Endometrial microvascular endothelial cells (primary cell): Measurements from ENCODE around the gene ZDHHC21. TPM values are rescaled to one million over a fixed set of nuclear protein-coding genes. Genes with fewer than 3 reads are reported as not detected.
"Not testable (repeated sequence)": the region's sequence is repeated elsewhere in the genome, so short reads cannot be mapped to it uniquely, and the experiment has no call there.

ENCODE experiments used
- in situ Hi-C: cut with HindIII; loops from 2 replicates; pipeline ENCODE4 v1.10.0; 2017; ENCODE audit warnings: low sequenced_read_pairs, low pct_unique_long_range_greater_than_20kb; ENCODE audit errors: inconsistent ontology term
- total RNA-seq: library from RNA; depleted of rRNA; stranded (reverse); fragments of >200 nt; gene quantifications from one replicate; pipeline ENCODE4 v1.2.3, GENCODE V29; 2015; ENCODE audit errors: inconsistent ontology term

ZDHHC21 gene
- total RNA-seq, 1 donor from 2014 or later: 9.8 TPM

DNA sequence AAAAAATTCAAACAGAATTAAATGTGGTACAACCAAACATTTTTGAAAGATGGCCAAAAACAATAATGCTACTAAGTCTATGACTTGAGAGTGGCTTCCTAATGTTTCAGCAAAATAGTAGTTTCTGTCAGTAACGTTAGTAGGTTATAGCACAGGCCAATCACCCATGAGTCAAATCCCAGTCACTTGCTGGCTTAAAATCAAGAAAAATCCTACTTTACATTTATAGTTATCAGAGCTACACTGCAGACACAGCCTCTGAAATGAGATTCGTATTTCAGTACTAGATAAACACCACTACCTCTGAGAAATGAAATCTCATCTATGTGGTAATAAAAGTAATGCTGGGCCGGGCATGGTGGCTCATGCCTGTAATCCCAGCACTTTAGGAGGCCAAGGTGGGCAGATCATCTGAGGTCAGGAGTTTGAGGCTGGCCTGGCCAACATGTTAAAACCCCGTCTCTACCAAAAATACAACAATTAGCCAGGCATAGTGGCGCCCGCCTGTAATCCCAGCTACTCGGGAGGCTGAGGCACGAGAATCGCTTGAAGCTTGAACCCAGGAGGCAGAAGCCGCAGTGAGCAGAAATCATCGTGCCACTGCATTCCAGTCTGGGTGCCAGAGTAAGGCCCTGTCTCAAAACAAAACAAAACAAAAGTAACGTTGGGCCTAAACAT is 6.1 kb downstream of the ZDHHC21 start:
- in situ Hi-C loops: no loop called here

- in situ Hi-C loops: no loop called here
Observed at GRCh38 chr9:14686168-14686567, 7.1 kb downstream of the ZDHHC21 start.

GRCh38 chr9:14682616-14683015 is 10.6 kb downstream of the ZDHHC21 start:
- in situ Hi-C loops: not testable (repeated sequence)

GRCh38 chr9:14678776-14679175 is 14.5 kb downstream of the ZDHHC21 start:
- in situ Hi-C loops: no loop called here

DNA sequence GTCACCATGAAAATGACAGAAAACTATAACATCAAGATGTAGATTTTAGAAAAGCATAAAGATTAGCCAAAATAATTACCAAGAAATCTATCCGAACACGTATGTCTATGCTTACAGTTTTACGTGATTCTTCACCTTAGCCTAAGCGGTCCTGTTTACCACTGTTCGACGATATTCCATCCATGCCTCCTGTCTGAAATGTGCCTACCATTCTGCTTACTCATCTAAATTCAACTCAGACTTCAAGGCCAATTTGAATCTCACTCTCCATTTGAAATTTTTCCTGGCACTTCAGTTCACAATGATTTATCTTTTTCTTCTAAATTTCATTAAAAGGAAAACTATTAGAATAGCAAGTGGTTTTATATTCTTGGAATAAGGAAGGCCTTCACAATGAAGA is 15.4 kb downstream of the ZDHHC21 start:
- in situ Hi-C loops: no loop called here

DNA sequence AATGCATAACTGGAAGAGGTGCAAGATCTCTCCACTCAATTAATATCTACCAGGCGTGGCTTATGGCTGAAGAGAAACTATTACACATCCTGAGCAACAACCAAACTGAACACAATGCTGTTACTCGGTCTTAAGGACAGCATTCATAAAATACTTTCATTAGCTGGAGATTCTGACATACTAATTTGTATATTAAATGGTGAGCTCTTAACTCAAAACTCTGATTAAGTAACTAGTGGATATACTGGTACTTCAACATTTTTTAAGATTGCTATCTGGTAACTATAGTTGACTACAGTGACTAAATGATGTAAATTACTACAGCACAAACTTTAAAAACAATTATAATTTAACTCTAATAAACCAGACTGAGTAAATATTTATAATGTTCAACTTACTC is 15.8 kb downstream of the ZDHHC21 start:
- in situ Hi-C loops: no loop called here

DNA sequence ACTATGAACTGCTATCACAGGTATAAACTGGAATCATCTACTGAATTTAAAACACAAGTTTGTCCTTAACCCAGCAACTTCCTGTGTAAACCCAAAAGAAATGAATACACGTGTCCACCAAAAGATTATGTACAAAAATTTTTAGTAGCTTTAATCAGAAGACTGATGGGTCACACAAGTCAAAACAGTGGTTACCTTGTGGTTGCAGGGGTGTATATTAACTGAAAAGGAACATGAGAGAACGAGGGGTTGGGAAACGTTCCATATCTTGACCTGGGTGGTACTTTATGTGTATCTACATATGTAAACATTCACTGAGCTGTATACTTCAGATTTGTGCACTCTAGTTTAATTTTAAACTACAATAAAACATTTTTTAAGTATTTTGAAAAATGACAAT is 18.6 kb downstream of the ZDHHC21 start:
- in situ Hi-C loops: no loop called here

DNA sequence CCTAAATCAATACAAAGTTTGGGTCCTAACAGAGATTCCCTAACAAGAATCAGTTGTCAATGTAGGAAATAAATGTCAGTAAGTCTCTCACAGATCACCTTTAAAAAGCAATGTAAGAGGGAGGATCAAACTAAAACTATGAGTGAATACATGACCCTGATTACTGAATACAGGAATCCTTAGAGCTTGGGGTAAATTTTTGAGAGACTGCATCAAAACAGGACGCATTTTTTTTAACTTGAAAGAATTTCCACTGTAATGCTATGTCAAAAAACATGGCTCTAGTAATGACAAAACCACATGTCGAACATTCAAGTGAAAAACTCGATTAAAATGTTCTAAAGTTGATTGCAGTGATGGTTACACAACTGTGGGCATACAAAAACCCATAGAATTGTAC is 21.9 kb downstream of the ZDHHC21 start:
- in situ Hi-C loops: no loop called here

DNA sequence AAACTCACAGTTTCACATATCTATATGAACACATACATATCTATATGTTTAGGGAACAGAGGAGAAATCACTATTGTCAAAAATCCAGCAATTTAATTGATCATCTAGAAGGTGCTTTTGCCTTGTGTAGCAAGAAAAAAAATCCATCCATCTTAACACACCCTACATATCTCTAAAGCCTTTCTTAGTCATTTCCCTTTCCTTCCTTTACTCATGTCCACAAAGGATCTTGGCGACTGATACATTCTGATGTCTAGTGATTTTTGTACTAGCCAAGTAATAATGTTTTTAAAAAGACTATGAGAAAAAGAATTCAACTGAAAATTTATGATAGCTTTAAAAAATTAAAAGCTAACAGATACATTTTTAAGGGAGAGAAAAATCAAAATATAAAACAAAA is 22.5 kb downstream of the ZDHHC21 start:
- in situ Hi-C loops: no loop called here

- in situ Hi-C loops: not testable (repeated sequence)
Observed at GRCh38 chr9:14664022-14664421, 29.2 kb downstream of the ZDHHC21 start.

DNA sequence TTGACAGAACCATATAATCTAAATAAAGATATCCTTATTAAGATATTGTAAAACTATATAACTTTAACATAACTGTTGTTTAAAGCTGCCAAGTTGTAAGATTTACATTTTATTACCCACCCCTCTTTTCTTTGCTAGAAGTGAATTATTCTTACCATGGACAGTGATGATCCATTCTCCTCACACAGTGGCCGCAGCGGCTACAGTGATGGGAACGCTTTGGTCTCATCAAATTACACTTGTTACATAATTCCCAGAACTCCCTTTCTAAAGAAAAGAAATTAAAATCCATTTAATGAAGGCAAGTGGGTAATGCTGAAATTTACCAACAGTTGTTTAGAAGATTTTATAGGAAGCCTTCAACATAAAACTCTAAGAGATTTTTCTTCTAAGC is 31.2 kb downstream of the ZDHHC21 start:
- in situ Hi-C loops: no loop called here

GRCh38 chr9:14661421-14662059 is 31.7 kb downstream of the ZDHHC21 start:
- in situ Hi-C loops: no loop called here

- in situ Hi-C loops: no loop called here
Observed at GRCh38 chr9:14660721-14661120, 32.5 kb downstream of the ZDHHC21 start.

GRCh38 chr9:14654932-14655331 is 38.3 kb downstream of the ZDHHC21 start:
- in situ Hi-C loops: no loop called here

- in situ Hi-C loops: no loop called here
Observed at GRCh38 chr9:14653511-14653910, 39.7 kb downstream of the ZDHHC21 start.

GRCh38 chr9:14652729-14653377 is 40.4 kb downstream of the ZDHHC21 start:
- in situ Hi-C loops: no loop called here

DNA sequence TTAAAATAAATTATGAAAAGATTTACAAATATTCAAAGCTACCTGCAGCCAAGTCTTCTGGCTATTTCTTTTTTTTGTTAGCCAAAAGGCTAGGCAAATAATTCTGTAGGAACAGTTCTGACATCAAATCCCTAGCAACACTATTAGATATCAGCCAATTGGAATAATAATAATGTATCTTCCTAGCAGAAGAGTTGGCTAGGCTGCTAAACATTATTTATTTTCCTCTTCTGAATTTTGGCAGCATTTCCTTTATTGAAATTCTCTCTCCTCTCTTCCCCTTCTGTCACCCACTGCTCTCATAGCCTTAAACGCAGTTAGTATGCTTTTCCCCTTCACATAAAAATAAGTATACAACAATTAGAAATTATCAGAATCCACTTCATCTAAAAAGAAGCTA is 42.6 kb downstream of the ZDHHC21 start:
- in situ Hi-C loops: no loop called here

GRCh38 chr9:14645648-14646047 is 47.6 kb downstream of the ZDHHC21 start:
- in situ Hi-C loops: no loop called here

GRCh38 chr9:14640967-14641366 is 52.3 kb downstream of the ZDHHC21 start:
- in situ Hi-C loops: no loop called here

DNA sequence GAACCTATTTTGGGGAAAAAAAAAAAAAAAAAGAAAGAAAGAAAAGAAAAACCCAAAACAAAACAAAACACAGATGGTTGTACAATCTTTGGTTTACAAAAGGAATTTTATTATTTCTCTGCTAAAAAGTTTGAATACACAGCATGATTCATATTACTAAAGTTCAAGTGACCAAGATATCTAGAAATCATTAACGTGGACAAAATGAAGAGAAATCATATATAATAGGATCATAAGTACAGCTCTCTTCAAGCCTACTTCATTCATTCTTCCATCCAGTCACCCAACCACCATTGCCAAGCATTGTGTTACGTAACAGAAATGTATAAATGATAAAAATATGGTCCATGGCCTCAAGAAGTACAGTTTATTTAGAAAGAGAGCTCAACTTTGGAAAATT is 52.9 kb downstream of the ZDHHC21 start:
- in situ Hi-C loops: no loop called here
